Colonic mucosa (tissue), 4 donors: Measurements from ENCODE around the gene PCCA. TPM values are rescaled to one million over a fixed set of nuclear protein-coding genes. Genes with fewer than 3 reads are reported as not detected.
A peak's percentile ranks its signal among the peaks of the same experiment; 100 is the strongest.

ENCODE experiments used
- DNase-seq: peaks from one replicate; pipeline ENCODE4 v3.0.0-alpha.2; 2020
- H3K27ac ChIP-seq: fragments of 200-600 bp; one replicate; pipeline ENCODE4 v1.8.0; 2021
- H3K27me3 ChIP-seq: fragments of 200-600 bp; one replicate; pipeline ENCODE4 v1.8.0; 2021
- H3K36me3 ChIP-seq: fragments of 200-600 bp; one replicate; pipeline ENCODE4 v1.8.0; 2021
- H3K4me1 ChIP-seq: fragments of 200-600 bp; one replicate; pipeline ENCODE4 v1.8.0; 2021; ENCODE audit warnings: mild to moderate bottlenecking
- H3K4me3 ChIP-seq: fragments of 200-600 bp; one replicate; pipeline ENCODE4 v1.8.0; 2021
- H3K9ac ChIP-seq, 2 donors: one replicate each; pipeline ENCODE4 v1.7.0; 2013; ENCODE audit warnings: control low read depth in 2 of 2, low read depth in 2 of 2, low read length in 2 of 2
- H3K9me3 ChIP-seq: fragments of 200-600 bp; one replicate; pipeline ENCODE4 v1.8.0; 2021
- CTCF ChIP-seq: fragments of 200-600 bp; IDR thresholded peaks from one replicate; pipeline ENCODE4 v1.8.0; 2022; ENCODE audit warnings: antibody characterized with exemption, mild to moderate bottlenecking
- intact Hi-C: fragments of 100-400 bp; cut with DNase I; formaldehyde crosslinking; loops from one replicate; pipeline ENCODE4 v1.14.1; 2022
- total RNA-seq, 2 donors: library from RNA; stranded (reverse); fragmentation: NEBNext Ultra II Directional in 1 of 2; extraction: Animal tissue kit (Norgen Biotek cat#: 25700) in 1 of 2; gene quantifications; one replicate each; pipeline ENCODE4 v1.2.1, GENCODE V29; 2021
- donor health status: healthy.
- donor health status: DM: no; HTN: no; CAD: no.
- donor health status: DM: no; HTN: no; CAD: no.

PCCA gene
- total RNA-seq, 2 donors from 2014 or later: 65.5 to 109 TPM

- H3K27ac ChIP-seq: no peak overlapping the region
- no peak for DNase-seq
- no peaks in the 10 kb centered on the region for H3K27me3 ChIP-seq
- no peak overlapping the region for H3K4me3 ChIP-seq
- intact Hi-C loops: no loop called here
- H3K4me1 ChIP-seq: no peaks in the 10 kb centered on the region
- H3K9ac ChIP-seq: no peak overlapping the region
- no peaks in the 10 kb centered on the region for H3K9me3 ChIP-seq
- no peak for TF ChIP-seq CTCF
- H3K36me3 ChIP-seq: no peaks in the 10 kb centered on the region
These were observed 300.7 kb downstream of the PCCA start for GRCh38 chr13:100389617-100390016.

- Histone ChIP-seq H3K4me3 (no peak overlapping the region), H3K4me1 (no peaks in the 10 kb centered on the region), H3K9me3 (no peaks in the 10 kb centered on the region), H3K36me3 (no peaks in the 10 kb centered on the region), H3K27me3 (no peaks in the 10 kb centered on the region), H3K9ac (no peak overlapping the region), H3K27ac (peak overlapping the region; percentile 51)
- TF ChIP-seq CTCF: no peak
- peak; percentile 84 for DNase-seq
- intact Hi-C loops: no loop called here
These were observed 304.1 kb downstream of the PCCA start for GRCh38 chr13:100392709-100393630.

GRCh38 chr13:100394005-100394695, 305.3 kb downstream of the PCCA start:
- H3K27ac ChIP-seq: peak overlapping the region; percentile 51

GRCh38 chr13:100395698-100396373, 306.9 kb downstream of the PCCA start:
- Histone ChIP-seq H3K27ac (no peak overlapping the region), H3K9ac (no peak overlapping the region), H3K4me3 (no peak overlapping the region), H3K27me3 (no peaks in the 10 kb centered on the region), H3K4me1 (no peaks in the 10 kb centered on the region), H3K36me3 (no peaks in the 10 kb centered on the region), H3K9me3 (no peaks in the 10 kb centered on the region)
- intact Hi-C loops: no loop called here
- TF ChIP-seq CTCF: no peak
- no peak for DNase-seq

More at GRCh38 chr13:100394005-100394695, 305.3 kb downstream of the PCCA start:
- no peaks in the 10 kb centered on the region for H3K27me3 ChIP-seq
- intact Hi-C loops: no loop called here
- no peak overlapping the region for H3K9ac ChIP-seq
- no peak for TF ChIP-seq CTCF
- no peak overlapping the region for H3K4me3 ChIP-seq
- H3K36me3 ChIP-seq: no peaks in the 10 kb centered on the region
- H3K4me1 ChIP-seq: no peaks in the 10 kb centered on the region
- no peak for DNase-seq
- no peaks in the 10 kb centered on the region for H3K9me3 ChIP-seq

- Histone ChIP-seq H3K9me3 (no peaks in the 10 kb centered on the region), H3K4me1 (no peaks in the 10 kb centered on the region), H3K27me3 (no peaks in the 10 kb centered on the region), H3K27ac (no peak overlapping the region), H3K36me3 (no peaks in the 10 kb centered on the region), H3K4me3 (no peak overlapping the region), H3K9ac (no peak overlapping the region)
- TF ChIP-seq CTCF: no peak
- DNase-seq: no peak
- intact Hi-C loops: no loop called here
These were observed 307.9 kb downstream of the PCCA start for GRCh38 chr13:100396776-100397175.
